GM12878 (cell line): ENCODE data around the gene BCL2L13. TPM values are rescaled to one million over a fixed set of nuclear protein-coding genes. Genes with fewer than 3 reads are reported as not detected.

ENCODE experiments used
- ATAC-seq: fragments of 200-7000 bp; cut with Tn5 transposase; 3 replicates; pipeline ENCODE4 v1.9.1; 2020; ENCODE audit warnings: mild to moderate bottlenecking, moderate library complexity
- BruUV-seq: library from RNA; stranded (reverse); fragments of 400-500 nt; replicated peaks from 2 replicates; lab custom pipeline; 2021; lab: Mats Ljungman, UMichigan
- CTCF ChIA-PET: fragments of 300-600 bp; sonication (Branson Sonifier 250); formaldehyde crosslinking; extraction: SDS; loops from one replicate; lab custom pipeline; 2021; ENCODE audit warnings: inconsistent platforms; lab: Yijun Ruan, JAX
- POLR2A ChIA-PET: fragments of 350-600 bp; formaldehyde crosslinking; extraction: SDS; loops from one replicate; lab custom pipeline; 2021; ENCODE audit warnings: inconsistent platforms; lab: Charles Lee
- RAD21 ChIA-PET: fragments of 300-600 bp; sonication (Branson Sonifier 250); formaldehyde crosslinking; loops from one replicate; lab custom pipeline; 2023; ENCODE audit warnings: antibody characterized with exemption; ENCODE audit not compliant: unreplicated experiment; lab: Charles Lee
- SMC1A ChIA-PET: fragments of 300-600 bp; sonication (Branson Sonifier 250); formaldehyde crosslinking; loops from one replicate; lab custom pipeline; 2023; ENCODE audit not compliant: unreplicated experiment, uncharacterized antibody; lab: Charles Lee
- DNase-seq: peaks from one replicate; pipeline ENCODE4 v3.0.0-alpha.2; 2011; ENCODE audit warnings: low read depth, low spot score
- FAIRE-seq: peaks from 3 replicates; lab custom pipeline; 2011; peaks lifted over from hg19 to GRCh38; lab: Jason Lieb, UNC
- H2AFZ ChIP-seq: 2 replicates; pipeline ENCODE4 v1.6.0; 2011; ENCODE audit warnings: low read depth, low read length, control low read depth; ENCODE audit not compliant: control insufficient read depth
- H3K27ac ChIP-seq: 2 replicates; pipeline ENCODE4 v1.5.1; 2011; ENCODE audit warnings: control low read depth; ENCODE audit not compliant: control insufficient read depth, insufficient read depth
- H3K27me3 ChIP-seq, 2 experiments: replicated peaks in 1 of 2; 2 replicates each; pipeline versions ENCODE4 v1.6.0 to v1.6.1; 2011; ENCODE audit warnings: low read length in 1 of 2; ENCODE audit not compliant: control insufficient read depth in 2 of 2, insufficient read depth in 2 of 2
- H3K36me3 ChIP-seq, 2 experiments: 2 replicates each; pipeline ENCODE4 v1.5.1; 2011; ENCODE audit warnings: low read length in 1 of 2; ENCODE audit not compliant: control insufficient read depth in 2 of 2, insufficient read depth in 2 of 2
- H3K4me1 ChIP-seq: 2 replicates; pipeline ENCODE4 v1.6.1; 2011; ENCODE audit warnings: mild to moderate bottlenecking, low read length, moderate library complexity, mixed read lengths; ENCODE audit not compliant: control insufficient read depth, insufficient read depth
- H3K4me2 ChIP-seq: 2 replicates; pipeline ENCODE4 v1.6.0; 2011; ENCODE audit warnings: control low read depth; ENCODE audit not compliant: control insufficient read depth, insufficient read depth
- H3K4me3 ChIP-seq: fragments of 200-600 bp; sonication (generic); 2 replicates; pipeline ENCODE4 v1.5.1; 2016
- H3K79me2 ChIP-seq: 2 replicates; pipeline ENCODE4 v1.6.0; 2011; ENCODE audit warnings: low read length; ENCODE audit not compliant: control insufficient read depth, insufficient read depth
- H3K9ac ChIP-seq: 2 replicates; pipeline ENCODE4 v1.8.0; 2011; ENCODE audit warnings: low read length, control low read depth, mixed read lengths; ENCODE audit not compliant: control insufficient read depth, insufficient read depth
- H3K9me3 ChIP-seq: replicated peaks from 3 replicates; pipeline ENCODE4 v1.5.1; 2011; ENCODE audit warnings: mild to moderate bottlenecking, low read length; ENCODE audit not compliant: control insufficient read depth, insufficient read depth
- H4K20me1 ChIP-seq: 2 replicates; pipeline ENCODE4 v1.6.0; 2011; ENCODE audit not compliant: control insufficient read depth, insufficient read depth
- BACH1 ChIP-seq: fragments of 450-650 bp; IDR thresholded peaks from 2 replicates; pipeline ENCODE4 v1.6.1; 2017; ENCODE audit warnings: mild to moderate bottlenecking, borderline replicate concordance
- CBX3 ChIP-seq: fragments of 200-600 bp; sonication (generic); IDR thresholded peaks from 2 replicates; pipeline ENCODE4 v1.6.1; 2016; ENCODE audit warnings: low read depth, borderline replicate concordance
- CUX1 ChIP-seq: IDR thresholded peaks from 2 replicates; pipeline ENCODE4 v1.6.1; 2012; ENCODE audit warnings: improper control_type of control experiment, low read depth, low read length; ENCODE audit not compliant: insufficient replicate concordance
- E2F4 ChIP-seq: IDR thresholded peaks from 2 replicates; pipeline ENCODE4 v1.6.1; 2012; ENCODE audit warnings: low read depth, low read length, improper control_type of control experiment
- E4F1 ChIP-seq: fragments of 450-650 bp; IDR thresholded peaks from 2 replicates; pipeline ENCODE4 v1.6.1; 2018; ENCODE audit warnings: borderline replicate concordance, mild to moderate bottlenecking; ENCODE audit not compliant: partially characterized antibody
- GATAD2B ChIP-seq: fragments of 450-650 bp; conservative IDR thresholded peaks from 2 replicates; pipeline ENCODE4 v1.6.1; 2017; ENCODE audit warnings: low read depth, mild to moderate bottlenecking, moderate library complexity
- KLF5 ChIP-seq: fragments of 450-650 bp; IDR thresholded peaks from 2 replicates; pipeline ENCODE4 v1.6.1; 2014; ENCODE audit warnings: mild to moderate bottlenecking; ENCODE audit not compliant: partially characterized antibody
- SKIL ChIP-seq: fragments of 450-650 bp; IDR thresholded peaks from 2 replicates; pipeline ENCODE4 v1.6.1; 2017; ENCODE audit warnings: mild to moderate bottlenecking, low read depth, inconsistent platforms; ENCODE audit not compliant: poor library complexity, severe bottlenecking
- SMAD5 ChIP-seq: IDR thresholded peaks from 2 replicates; pipeline ENCODE4 v1.6.1; 2016; ENCODE audit warnings: antibody characterized with exemption, low read depth
- SP1 ChIP-seq: IDR thresholded peaks from one replicate; pipeline ENCODE4 v1.6.1; 2011; ENCODE audit warnings: low read depth, low read length
- SRF ChIP-seq, 2 experiments: IDR thresholded peaks; 2 replicates each; pipeline ENCODE4 v1.6.1; 2011; ENCODE audit warnings: low read depth in 2 of 2, low read length in 2 of 2, mild to moderate bottlenecking in 1 of 2, moderate library complexity in 1 of 2
- WGBS: methylation state at CpG from one replicate; pipeline ENCODE4 v1.1.6; 2016; ENCODE audit warnings: low lambda C conversion rate; ENCODE audit not compliant: insufficient replicate concordance, insufficient coverage; ENCODE audit errors: missing lambda C conversion rate; 5-methylcytosine and 5-hydroxymethylcytosine counted together
- in situ Hi-C: fragments of 300-500 bp; cut with MboI; formaldehyde crosslinking; loops from 9 replicates; pipeline ENCODE4 v1.14.3; 2018; ENCODE audit warnings: mixed read lengths
- intact Hi-C: fragments of 100-400 bp; cut with micrococcal nuclease; formaldehyde crosslinking; loops from one replicate; pipeline ENCODE4 v1.14.2; 2022; ENCODE audit not compliant: unreplicated experiment
- polyA plus RNA-seq, 11 experiments: library from polyadenylated mRNA; depleted of rRNA in 4 of 11; unstranded in 6 of 11; stranded (reverse) in 5 of 11; fragments of >200 nt; fragmentation: Nextera tagmentation in 4 of 11; fragmentation: Illumina TruSeq in 1 of 11; extraction: Ambion mirVana in 4 of 11; extraction: Trizol in 1 of 11; gene quantifications; 1 replicate in 1 of 11; 2 replicates in 10 of 11; pipeline versions ENCODE4 v1.2.1 to v1.2.3, GENCODE V29; 2011 to 2016; ENCODE audit warnings: inconsistent platforms in 2 of 11, missing spikeins in 2 of 11, low read depth in 1 of 11
- total RNA-seq, 4 experiments: library from RNA; depleted of rRNA in 3 of 4; stranded (reverse); fragments of >200 nt in 3 of 4; fragmentation: Illumina TruSeq in 1 of 4; extraction: Trizol in 1 of 4; gene quantifications; 2 replicates each; pipeline versions ENCODE4 v1.2.1 to v1.2.3, GENCODE V29; 2013 to 2021

The BCL2L13 gene
- total and polyA plus RNA-seq, 10 of the 15 experiments (the other 5 are each of a cell fraction or from before 2014, with no cell fraction given): 18.6 to 30.6 (median 28.2) TPM

GRCh38 chr22:17769013-17769715 lies 130.6 kb downstream of the BCL2L13 start:
- peaks cover 76% of the 10 kb centered on the region for H3K79me2 ChIP-seq
- no peak for ATAC-seq
- peak overlapping the region; percentile 38; the same call in 1 of the 2 replicates for H3K4me2 ChIP-seq
- ChIA-PET CTCF (interaction anchor here (0.9 to 5.1 kb wide), 6 partner anchors 10 to 32 kb away, joined by 3 to 47 read pairs (median 6); no protein-coding TSS in a partner anchor), RAD21 (interaction anchor here (1.3 to 6.1 kb wide), 4 partner anchors 12 to 32 kb away, joined by 3 to 28 read pairs (median 16); no protein-coding TSS in a partner anchor), POLR2A (interaction anchor here (1.2 kb wide), 1 partner anchor 13 kb away, joined by 3 read pairs; no protein-coding TSS in a partner anchor), SMC1A (interaction anchor here (2.6 kb wide), 1 partner anchor 15 kb away, joined by 13 read pairs; no protein-coding TSS in a partner anchor)
- H3K4me1 ChIP-seq: peaks cover 42% of the 10 kb centered on the region
- H3K9me3 ChIP-seq: no peaks in the 10 kb centered on the region
- no peaks in the 10 kb centered on the region for H3K27me3 ChIP-seq
- H3K4me3 ChIP-seq: no peak overlapping the region
- intact Hi-C loops: no loop called here
- H2AFZ ChIP-seq: no peak overlapping the region
- 92% methylated on average over 14 of the region's 14 CpGs for WGBS
- no peak overlapping the region for H3K9ac ChIP-seq
- H3K27ac ChIP-seq: no peak overlapping the region; the same call in 1 of the 2 replicates
- in situ Hi-C loops: no loop called here
- no peak for DNase-seq
- H4K20me1 ChIP-seq: peaks cover 16% of the 10 kb centered on the region; the same call in 1 of the 2 replicates
- FAIRE-seq: no peak
- peaks cover 0 to 6% of the 10 kb centered on the region in 2 experiments; a peak in 2 of 4 replicates for H3K36me3 ChIP-seq
- BruUV-seq: no TSS peak
- TF ChIP-seq E4F1 (no peak), SMAD5 (no peak), SRF (IDR thresholded peaks at IDR 0.05; ENCODE audit: low read depth in 2 of 2, low read length in 2 of 2) (no peak), SP1 (no peak), BACH1 (no peak), SKIL (no peak), GATAD2B (no peak), CBX3 (no peak), KLF5 (no peak), CUX1 (no peak), E2F4 (no peak)
